ENCODE data around the gene GPC1.
"Not testable (repeated sequence)": the region's sequence is repeated elsewhere in the genome, so short reads cannot be mapped to it uniquely, and the experiment has no call there.

Gene GPC1

GRCh38 chr2:240497082-240497481, 61.6 kb downstream of the GPC1 start:
- DNase-seq (ENCODE audit: low read depth, low spot score): not testable (repeated sequence)

- DNase-seq (ENCODE audit: low read depth, low spot score): no peak
These were observed 62.9 kb downstream of the GPC1 start for GRCh38 chr2:240498171-240498957.

GRCh38 chr2:240498958-240499260, 63.4 kb downstream of the GPC1 start:
- no peak for DNase-seq (ENCODE audit: low read depth, low spot score)

- DNase-seq (ENCODE audit: low read depth, low spot score): no peak
These were observed 64.1 kb downstream of the GPC1 start for GRCh38 chr2:240499309-240500301.

- DNase-seq (ENCODE audit: low read depth, low spot score): no peak
These were observed 65.3 kb downstream of the GPC1 start for GRCh38 chr2:240500561-240501423.

- no peak for DNase-seq (ENCODE audit: low read depth, low spot score)
These were observed 66.1 kb downstream of the GPC1 start for GRCh38 chr2:240501531-240501991.

- DNase-seq (ENCODE audit: low read depth, low spot score): no peak
These were observed 66.6 kb downstream of the GPC1 start for GRCh38 chr2:240502059-240502429.

- no peak for DNase-seq (ENCODE audit: low read depth, low spot score)
These were observed 67.1 kb downstream of the GPC1 start for GRCh38 chr2:240502430-240503121.

GRCh38 chr2:240503375-240503774, 67.9 kb downstream of the GPC1 start:
- DNase-seq (ENCODE audit: low read depth, low spot score): no peak

GRCh38 chr2:240503848-240504247, 68.4 kb downstream of the GPC1 start:
- no peak for DNase-seq (ENCODE audit: low read depth, low spot score)

- no peak for DNase-seq (ENCODE audit: low read depth, low spot score)
These were observed 70.4 kb downstream of the GPC1 start for GRCh38 chr2:240505910-240506309.

- no peak for DNase-seq (ENCODE audit: low read depth, low spot score)
These were observed 71.1 kb downstream of the GPC1 start for GRCh38 chr2:240506406-240507059.

GRCh38 chr2:240507060-240507777, 71.8 kb downstream of the GPC1 start:
- no peak for DNase-seq (ENCODE audit: low read depth, low spot score)

- no peak for DNase-seq (ENCODE audit: low read depth, low spot score)
These were observed 72.4 kb downstream of the GPC1 start for GRCh38 chr2:240507778-240508251.

- no peak for DNase-seq (ENCODE audit: low read depth, low spot score)
These were observed 73.5 kb downstream of the GPC1 start for GRCh38 chr2:240508832-240509545.

- DNase-seq (ENCODE audit: low read depth, low spot score): no peak
These were observed 74.4 kb downstream of the GPC1 start for GRCh38 chr2:240509667-240510512.

- no peak for DNase-seq (ENCODE audit: low read depth, low spot score)
These were observed 75.2 kb downstream of the GPC1 start for GRCh38 chr2:240510513-240511210.

Measured in smooth muscle cell of the brain vasculature (primary cell).